GM18498 (cell line): ENCODE measurements around the gene EPB41L4A.

Source experiments
- ATAC-seq: cut with Tn5 transposase; IDR thresholded peaks from one replicate; pipeline ENCODE4 v1.9.1; 2021; ENCODE audit warnings: mild to moderate bottlenecking, moderate library complexity; ENCODE audit not compliant: unreplicated experiment

The EPB41L4A gene

GRCh38 chr5:112316006-112316405 lies 103.1 kb downstream of the EPB41L4A start:
- no peak for ATAC-seq

- ATAC-seq, result no peak
These were observed 106.5 kb downstream of the EPB41L4A start for GRCh38 chr5:112312295-112313275.

- no peak for ATAC-seq
These were observed 108.3 kb downstream of the EPB41L4A start for GRCh38 chr5:112310746-112311145.

- ATAC-seq, result no peak
These were observed 110.5 kb downstream of the EPB41L4A start for GRCh38 chr5:112308608-112309007.

DNA sequence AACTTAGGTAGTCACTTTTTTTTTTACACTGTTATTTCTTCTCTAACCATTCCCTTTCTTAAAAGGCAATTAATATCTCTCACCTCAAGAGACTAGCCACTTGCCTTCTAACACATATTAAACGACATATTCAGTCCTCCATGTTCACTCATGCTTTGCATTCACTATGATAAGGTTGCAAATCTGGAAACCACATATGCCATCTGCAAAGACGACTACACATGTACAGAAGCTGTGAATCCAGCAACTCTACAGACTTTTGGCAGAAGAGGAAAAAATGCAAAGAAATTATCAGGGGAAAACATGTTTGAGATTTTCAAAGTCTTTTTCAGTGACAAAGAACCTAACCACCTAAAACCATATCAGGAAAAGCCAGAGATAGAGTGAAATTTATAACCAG lies 112.1 kb downstream of the EPB41L4A start:
- no peak for ATAC-seq

DNA sequence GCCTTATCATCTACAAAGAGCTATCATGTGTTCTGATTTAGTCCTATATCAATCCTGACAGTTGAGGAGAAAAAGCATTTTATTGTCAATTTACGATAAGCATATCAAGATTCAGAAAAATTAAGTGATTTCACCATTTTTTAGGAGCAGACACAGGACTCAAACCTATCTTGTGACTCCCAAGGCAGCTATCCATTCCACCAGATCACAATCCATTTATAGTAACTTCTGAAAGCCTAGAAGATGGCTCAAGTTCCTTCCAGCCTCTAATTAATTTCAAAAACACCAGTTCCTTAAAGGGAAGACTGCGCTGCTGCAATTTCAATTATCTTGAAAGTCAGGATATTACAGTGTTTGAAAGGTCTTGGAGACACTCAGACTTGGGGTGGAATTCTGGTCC lies 114.3 kb downstream of the EPB41L4A start:
- no peak for ATAC-seq

GRCh38 chr5:112303685-112304084 lies 115.4 kb downstream of the EPB41L4A start:
- no peak for ATAC-seq

- ATAC-seq, result no peak
These were observed 125.0 kb downstream of the EPB41L4A start for GRCh38 chr5:112294126-112294525.

- no peak for ATAC-seq
These were observed 125.5 kb downstream of the EPB41L4A start for GRCh38 chr5:112293587-112293986.

DNA sequence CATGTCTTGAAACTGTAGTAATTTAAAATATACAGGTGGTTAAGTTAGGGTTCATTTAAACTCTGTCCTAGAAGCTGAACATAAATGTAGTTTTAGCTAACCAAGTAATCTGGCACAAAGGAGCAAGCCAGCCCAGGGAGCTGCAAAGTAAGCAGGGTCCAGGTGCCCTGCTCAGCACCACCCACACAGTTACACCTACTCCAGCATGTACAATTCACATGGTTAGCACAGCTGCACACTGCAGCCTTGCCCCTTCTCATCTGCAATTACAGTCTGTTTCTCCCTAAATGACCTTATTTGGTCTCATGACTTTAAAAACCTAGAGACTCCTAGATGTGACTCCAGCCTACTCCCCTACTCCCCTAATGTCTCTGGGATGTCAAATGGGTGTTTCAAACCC lies 128.4 kb downstream of the EPB41L4A start:
- no peak for ATAC-seq

GRCh38 chr5:112289465-112289864 lies 129.6 kb downstream of the EPB41L4A start:
- no peak for ATAC-seq

- ATAC-seq, result no peak
These were observed 134.8 kb downstream of the EPB41L4A start for GRCh38 chr5:112283943-112284929.

DNA sequence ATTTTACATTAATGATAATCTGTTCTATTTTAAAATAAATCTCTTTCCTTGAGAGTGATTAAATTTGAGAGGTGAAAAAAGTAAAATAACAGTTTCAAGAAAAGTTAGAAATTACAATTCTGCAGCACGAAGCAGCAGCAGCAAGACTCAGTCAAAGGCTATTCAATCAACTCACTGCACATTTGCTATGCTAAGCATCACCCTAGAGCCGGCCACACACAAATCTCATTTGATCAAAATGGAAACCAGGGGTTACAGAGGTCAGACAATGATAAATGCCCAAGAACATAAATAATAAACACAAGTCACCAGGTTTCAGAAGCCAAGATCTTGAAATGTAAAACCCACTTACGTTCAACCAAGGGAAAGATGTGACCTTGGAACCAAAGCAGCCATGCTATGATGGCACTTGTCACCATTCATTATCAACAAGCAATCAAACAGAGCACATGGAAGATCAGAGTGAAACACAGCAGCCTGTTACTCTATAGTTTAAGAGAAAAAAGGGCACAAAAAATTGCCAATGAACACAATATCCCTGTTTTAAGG lies 136.0 kb downstream of the EPB41L4A start:
- no peak for ATAC-seq

GRCh38 chr5:112279082-112279481 lies 140.0 kb downstream of the EPB41L4A start:
- ATAC-seq, result no peak

DNA sequence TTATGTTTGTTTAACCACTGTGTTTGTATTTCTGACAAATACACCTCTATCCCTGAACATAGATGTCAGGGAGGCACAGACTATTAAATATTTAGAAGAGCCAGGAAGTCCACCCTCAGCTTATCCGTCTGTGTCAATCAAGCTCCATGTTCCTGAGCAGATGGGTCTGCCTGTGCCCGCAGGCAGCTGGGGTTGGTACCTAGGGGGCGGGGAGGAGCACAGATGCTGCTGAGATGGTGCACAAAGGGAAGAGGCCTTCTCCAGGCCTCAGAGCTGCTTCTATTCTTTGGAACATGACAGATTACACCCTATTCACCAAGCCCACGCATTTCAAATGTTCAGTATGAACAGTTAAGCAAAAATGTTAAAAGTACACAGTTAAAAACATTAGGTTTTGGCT lies 142.1 kb downstream of the EPB41L4A start:
- ATAC-seq, result no peak

GRCh38 chr5:112275671-112276070 lies 143.4 kb downstream of the EPB41L4A start:
- no peak for ATAC-seq

DNA sequence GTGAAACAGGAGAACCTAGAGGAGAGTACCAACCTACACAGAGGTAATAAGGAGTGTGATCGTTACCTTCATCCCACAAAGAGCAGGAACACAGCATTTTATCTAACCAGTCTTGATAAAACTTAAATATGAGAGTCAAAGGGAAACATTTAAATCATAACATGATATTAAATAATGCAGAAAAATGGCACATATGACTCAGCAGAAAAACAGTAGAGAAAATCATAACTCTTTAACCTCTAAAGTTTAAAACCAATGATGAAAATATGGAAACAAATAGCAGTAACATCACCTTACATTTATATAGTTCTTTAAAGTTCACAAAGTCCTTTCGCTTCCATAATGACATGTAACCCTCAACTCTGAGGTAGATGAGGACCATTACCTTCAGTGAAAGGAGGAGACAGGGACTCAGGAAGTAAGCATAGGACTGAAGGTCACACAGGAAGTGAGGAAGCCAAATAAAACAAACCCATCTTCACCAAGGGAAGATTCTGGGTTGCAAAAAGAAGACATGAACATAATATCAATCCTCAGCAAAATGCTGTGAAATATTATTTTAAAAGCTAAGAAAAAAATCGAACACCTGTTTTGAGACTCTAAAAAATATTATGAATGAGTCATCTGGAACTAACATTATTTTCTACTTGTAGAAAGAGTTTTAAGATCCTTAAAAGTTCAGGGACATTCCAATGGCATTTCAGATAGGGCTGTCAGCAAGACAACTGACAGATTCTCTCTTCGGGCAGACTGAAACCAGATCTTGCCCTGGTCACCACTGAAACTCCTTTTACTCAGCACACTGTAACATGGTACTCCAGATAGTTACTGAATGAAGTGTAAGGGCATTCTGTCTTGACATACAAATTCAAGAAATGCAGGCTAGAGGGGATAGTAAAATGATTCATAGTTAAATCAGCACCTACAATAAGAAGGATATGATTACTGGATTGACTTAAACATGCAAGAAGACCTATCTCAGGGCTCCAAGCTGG lies 148.5 kb downstream of the EPB41L4A start:
- peak; percentile 82 for ATAC-seq

GRCh38 chr5:112267231-112267630 lies 151.8 kb downstream of the EPB41L4A start:
- ATAC-seq, result no peak

DNA sequence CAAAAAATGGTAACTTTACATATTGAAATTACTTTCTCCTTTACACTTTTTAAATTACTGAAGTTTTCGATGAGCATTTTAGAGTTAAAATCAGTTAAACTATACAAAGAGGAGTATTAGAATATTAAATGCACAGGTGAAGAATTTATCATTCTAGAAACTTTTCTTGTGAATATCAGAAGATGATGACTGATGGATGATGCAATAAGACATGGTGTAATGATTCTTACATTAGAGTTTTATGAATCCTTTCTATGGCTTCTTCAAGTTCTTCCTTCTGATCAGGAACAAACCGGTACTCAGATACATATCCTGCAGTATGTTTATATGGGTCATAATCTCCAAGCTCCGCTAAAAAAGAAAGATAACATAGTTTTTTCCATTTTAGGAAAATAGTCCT lies 154.4 kb downstream of the EPB41L4A start:
- no peak for ATAC-seq

DNA sequence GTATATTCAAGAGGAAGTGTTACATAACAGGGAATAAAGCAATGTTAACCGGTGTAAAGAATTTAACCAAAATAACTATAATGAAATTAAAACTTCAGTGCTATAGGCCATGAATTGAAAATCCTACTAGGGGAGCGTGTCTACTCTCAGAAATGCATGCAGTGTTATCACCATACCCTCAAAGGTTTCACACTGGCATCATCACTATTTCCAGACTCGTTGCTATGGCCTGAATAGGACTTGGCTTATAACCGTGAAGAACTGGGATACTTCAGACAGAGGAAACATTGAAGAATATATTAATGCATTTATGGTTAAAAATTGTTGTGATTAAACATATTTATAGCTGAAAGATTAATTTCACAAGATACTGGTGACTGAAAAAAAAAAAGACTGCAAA lies 154.9 kb downstream of the EPB41L4A start:
- ATAC-seq, result no peak
